NCI-H2081 treated with DMSO at 0.1 percent for 48 hours (cell line): Measurements from ENCODE around the gene TATDN2.
"Not testable (repeated sequence)": the region's sequence is repeated elsewhere in the genome, so short reads cannot be mapped to it uniquely, and the experiment has no call there.

Experiments used
- DNase-seq: peaks from one replicate; lab custom pipeline; 2025; lab: John Stamatoyannopoulos, UW

Gene TATDN2

GRCh38 chr3:10292505-10293419 is 44.5 kb downstream of the TATDN2 start, which contains the start of gene GHRL:
Gene GHRL, minus strand, starts transcription at chr3:10292947. Its CDS starts 2,767 bp downstream, at chr3:10290180.
- no peak for DNase-seq

DNA sequence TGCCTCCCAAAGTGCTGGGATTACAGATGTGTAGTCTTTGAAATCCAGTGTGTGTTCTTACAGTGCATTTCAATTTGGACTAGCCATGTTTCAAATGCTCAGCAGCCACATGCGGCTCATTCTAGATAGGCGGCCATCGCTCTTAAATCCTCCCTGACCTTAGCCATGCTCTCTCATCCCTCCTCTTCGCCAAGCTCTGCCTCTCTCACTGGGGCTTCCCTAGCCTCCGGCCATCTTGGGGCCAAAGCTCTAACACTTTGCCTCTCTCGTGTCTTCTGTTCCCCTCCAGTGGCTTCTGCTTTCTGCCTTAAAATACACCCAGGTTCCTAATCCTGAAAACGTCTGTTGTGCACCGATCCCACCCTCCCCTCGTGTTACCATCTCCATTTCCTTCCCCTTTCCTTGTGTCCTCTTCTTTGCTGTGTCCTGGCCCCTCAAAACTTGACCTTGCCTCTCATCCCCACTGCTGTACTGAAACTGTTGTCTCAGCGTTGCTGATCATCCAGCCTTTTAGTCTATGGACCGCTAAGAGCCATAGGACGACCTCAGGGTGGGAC is 45.8 kb downstream of the TATDN2 start:
- no peak for DNase-seq

- DNase-seq, result not testable (repeated sequence)
Observed at GRCh38 chr3:10298064-10298463, 49.8 kb downstream of the TATDN2 start.

- DNase-seq, result no peak
Observed at GRCh38 chr3:10299175-10299574, 50.9 kb downstream of the TATDN2 start.

- DNase-seq, result no peak
Observed at GRCh38 chr3:10299679-10300078, 51.4 kb downstream of the TATDN2 start.

- no peak for DNase-seq
Observed at GRCh38 chr3:10300087-10300486, 51.8 kb downstream of the TATDN2 start.

- DNase-seq, result no peak
Observed at GRCh38 chr3:10303105-10303504, 54.8 kb downstream of the TATDN2 start.

DNA sequence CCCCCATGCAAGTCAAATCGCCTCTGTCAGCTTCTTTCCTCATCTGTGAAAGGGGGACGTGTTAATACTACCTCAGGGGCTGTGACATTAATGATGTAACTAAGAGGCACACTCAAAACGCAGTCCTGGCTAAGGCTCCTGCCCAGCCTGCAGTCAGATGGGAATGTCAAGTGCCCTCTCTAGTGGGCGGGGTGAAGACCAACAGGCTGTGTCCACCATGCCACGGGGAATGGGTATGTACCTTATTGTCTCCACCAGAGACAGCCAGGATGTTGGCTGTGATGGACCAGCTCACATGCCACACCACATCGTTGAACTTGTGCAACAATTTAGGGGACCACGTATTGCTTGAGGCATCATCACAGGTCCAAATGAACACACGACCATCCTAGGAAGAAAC is 55.5 kb downstream of the TATDN2 start:
- no peak for DNase-seq

DNA sequence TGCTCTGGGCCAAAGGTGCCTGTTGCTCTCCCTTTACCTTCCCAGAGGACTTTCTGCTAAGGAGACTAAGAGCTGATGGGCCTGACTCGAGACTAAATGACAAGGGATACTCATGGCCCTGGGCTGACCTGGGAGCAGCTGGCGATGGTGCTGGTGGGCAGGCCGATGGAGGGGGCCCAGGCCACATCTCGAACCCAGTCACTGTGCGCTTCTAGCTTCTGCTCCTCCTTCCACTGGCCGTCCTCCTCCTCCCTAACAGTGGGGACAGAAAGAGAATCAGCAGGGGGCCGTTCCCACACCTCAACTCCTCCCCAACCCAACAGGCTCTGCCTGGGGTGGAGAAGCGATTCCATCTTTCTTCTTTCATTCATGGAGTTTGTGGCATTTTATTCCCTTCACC is 56.6 kb downstream of the TATDN2 start:
- DNase-seq, result no peak

GRCh38 chr3:10305331-10305902 is 57.2 kb downstream of the TATDN2 start:
- no peak for DNase-seq

- no peak for DNase-seq
Observed at GRCh38 chr3:10306156-10306555, 57.9 kb downstream of the TATDN2 start.

DNA sequence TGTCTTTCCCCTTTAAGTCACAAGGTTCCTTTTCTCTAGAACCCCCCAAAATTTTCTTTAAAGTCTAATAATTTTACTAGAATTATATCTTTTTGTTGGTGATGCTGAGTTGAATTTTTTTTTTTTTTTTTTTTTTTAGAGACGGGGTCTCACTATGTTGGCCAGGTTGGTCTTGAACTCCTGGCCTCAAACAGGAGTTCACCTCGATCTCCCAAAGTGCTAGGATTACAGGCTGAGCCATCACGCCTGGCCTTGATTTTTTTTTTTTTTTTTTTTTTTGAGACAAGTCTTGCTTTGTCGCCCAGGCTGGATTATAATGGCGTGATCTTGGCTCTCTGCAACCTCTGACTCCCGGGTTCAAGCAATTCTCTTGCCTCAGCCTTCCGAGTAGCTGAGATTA is 60.4 kb downstream of the TATDN2 start:
- no peak for DNase-seq

GRCh38 chr3:10309736-10310135 is 61.5 kb downstream of the TATDN2 start:
- no peak for DNase-seq

GRCh38 chr3:10310578-10310977 is 62.3 kb downstream of the TATDN2 start:
- DNase-seq, result no peak

GRCh38 chr3:10311710-10312109 is 63.5 kb downstream of the TATDN2 start:
- DNase-seq, result no peak

DNA sequence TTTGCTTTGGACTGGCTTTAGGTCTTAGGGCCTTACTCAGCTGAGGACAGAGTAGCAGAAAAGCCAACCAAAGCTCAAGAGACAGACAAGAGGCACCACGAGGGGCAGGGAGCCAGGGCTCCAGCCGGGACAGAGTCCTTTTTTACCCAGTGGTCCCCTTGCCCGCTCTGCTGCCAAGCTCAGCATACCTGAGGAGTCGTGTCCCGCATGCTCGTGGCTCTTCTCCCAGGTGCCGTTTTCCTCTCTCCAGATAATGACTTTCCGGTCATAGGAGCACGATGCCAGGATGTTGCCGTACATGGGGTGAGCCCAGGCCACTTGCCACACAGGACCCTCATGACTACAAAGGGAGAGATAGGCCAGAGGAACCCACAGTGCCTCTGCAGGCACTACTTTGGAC is 64.1 kb downstream of the TATDN2 start:
- no peak for DNase-seq

GRCh38 chr3:10312861-10313260 is 64.6 kb downstream of the TATDN2 start:
- no peak for DNase-seq

DNA sequence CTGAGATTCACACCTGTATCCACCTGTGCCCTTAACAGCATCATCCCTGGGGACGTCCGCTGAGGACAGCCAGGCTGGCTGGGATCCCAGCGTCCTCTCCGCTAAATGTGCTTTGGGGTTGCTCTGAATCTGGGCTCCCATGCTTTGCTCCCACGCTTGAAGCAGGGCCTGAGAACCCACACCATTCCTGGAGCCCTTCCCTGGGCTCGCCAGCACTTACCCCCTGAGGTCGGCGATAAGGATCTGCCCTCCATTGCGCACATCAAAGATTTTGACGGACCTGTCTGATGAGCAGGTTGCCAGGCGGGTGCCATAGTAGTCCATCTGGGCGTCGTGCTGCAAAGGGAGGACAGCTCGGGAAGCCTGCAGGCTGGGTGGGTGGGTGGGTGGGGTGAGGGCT is 66.8 kb downstream of the TATDN2 start:
- DNase-seq, result no peak

GRCh38 chr3:10315771-10316344 is 67.6 kb downstream of the TATDN2 start:
- no peak for DNase-seq

- DNase-seq, result no peak
Observed at GRCh38 chr3:10317311-10317960, 69.2 kb downstream of the TATDN2 start.

- DNase-seq, result no peak
Observed at GRCh38 chr3:10317961-10318350, 69.7 kb downstream of the TATDN2 start.

DNA sequence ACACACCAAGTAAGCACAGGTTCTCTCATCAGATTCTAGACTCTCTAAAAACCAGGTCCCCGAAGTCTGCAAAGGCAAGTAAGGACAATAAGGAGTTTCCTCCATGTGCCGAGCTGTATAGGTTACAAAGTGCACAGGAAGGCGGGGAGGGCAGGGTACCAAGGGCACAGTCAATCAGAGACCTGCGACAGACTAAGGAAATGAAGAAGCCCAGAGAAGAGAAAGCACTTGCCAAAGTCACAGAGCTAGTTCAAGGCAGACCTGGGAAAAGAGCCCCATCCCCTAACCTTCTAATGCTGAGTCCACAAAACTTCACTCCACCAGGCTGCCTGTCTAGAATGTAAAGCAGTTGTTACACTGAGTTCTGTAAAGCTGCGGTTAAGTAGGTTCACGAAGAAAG is 71.0 kb downstream of the TATDN2 start:
- no peak for DNase-seq
